Measurements from ENCODE around the gene P2RX2.

The P2RX2 gene

DNA sequence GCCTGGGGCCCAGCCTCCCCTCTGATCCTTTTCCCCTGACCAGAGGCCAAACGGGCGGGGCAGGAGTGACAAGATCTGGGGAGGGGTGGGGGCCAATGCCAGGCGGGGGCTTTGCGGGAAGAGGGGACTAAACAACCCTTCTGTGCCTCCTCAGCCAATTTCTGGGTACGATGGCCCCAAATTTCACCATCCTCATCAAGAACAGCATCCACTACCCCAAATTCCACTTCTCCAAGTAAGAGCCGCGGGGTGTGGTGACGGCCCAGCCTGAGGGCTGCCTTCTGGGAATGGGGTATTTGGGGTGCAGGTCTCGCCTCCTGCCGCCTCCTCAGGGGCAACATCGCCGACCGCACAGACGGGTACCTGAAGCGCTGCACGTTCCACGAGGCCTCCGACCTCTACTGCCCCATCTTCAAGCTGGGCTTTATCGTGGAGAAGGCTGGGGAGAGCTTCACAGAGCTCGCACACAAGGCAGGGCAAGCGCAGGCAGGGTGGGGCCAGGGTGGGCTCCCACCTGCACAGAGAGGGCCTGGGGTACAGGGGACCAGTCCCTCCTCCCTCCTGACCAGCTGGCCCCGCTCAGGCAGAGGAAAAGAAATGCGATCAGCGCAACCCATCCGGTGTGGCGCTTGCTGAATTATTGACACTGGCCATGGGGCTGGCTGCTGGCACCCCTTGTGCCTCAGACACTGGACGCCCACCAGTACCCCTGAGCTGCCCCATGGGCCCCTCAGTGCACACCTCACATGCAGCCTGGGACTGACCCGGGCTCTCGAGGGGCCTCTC is 1.7 kb downstream of the P2RX2 start:
- no peak for DNase-seq (ENCODE audit: low spot score)

DNA sequence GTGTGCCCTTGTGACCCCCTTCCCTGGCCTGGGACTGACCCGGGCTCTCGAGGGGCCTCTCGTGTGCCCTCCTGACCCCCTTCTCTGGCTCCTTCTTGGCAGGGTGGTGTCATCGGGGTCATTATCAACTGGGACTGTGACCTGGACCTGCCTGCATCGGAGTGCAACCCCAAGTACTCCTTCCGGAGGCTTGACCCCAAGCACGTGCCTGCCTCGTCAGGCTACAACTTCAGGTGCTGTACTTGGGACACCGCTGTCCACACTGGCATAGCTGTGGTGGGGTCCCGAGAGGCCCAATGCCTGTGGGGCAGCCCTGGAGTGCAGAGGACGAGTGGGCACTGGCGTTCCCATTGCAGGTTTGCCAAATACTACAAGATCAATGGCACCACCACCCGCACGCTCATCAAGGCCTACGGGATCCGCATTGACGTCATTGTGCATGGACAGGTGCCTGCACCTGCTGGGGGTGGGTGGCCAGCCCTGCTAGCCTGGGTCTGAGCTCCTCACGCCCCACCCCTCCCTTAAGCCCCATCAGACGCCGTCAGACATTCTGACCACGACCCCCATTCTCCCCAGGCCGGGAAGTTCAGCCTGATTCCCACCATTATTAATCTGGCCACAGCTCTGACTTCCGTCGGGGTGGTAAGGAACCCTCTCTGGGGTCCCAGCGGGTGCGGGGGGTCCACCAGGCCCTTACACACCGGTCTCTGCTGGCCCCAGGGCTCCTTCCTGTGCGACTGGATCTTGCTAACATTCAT is 2.5 kb downstream of the P2RX2 start:
- DNase-seq (ENCODE audit: low spot score), result no peak

GRCh38 chr12:132621657-132622435 is 3.3 kb downstream of the P2RX2 start:
- no peak for DNase-seq (ENCODE audit: low spot score)

DNA sequence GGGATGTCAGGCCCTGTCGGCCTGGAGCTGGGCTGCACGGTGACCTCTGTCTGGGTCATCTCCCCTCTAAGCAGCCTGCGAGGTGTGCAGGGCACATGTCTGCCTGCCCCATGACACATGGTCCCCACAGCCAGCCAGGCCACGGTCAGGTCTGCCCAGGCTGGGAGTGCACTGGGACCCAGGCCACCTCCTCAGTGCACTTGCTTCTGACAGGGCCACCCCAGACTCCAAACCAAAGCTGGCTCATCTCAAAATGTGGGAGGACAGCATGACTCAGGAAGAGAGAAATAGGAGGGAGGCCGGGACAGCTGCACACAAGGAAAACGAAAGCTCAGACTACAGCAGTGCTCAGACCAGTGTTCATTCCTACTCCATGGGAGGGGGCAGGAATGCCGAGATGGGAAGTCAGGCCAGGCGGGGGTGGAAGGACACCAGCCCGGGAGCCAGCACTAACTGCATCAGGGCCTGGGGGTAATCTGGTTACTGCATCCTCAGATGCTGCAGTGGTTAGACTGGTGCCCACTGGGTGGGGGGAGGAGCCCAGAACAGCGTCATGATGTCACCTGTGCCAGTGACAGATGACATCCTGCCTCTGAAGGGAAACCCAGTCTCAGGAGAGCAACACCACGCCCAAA is 4.0 kb downstream of the P2RX2 start:
- DNase-seq (ENCODE audit: low spot score), result peak; percentile 36

DNA sequence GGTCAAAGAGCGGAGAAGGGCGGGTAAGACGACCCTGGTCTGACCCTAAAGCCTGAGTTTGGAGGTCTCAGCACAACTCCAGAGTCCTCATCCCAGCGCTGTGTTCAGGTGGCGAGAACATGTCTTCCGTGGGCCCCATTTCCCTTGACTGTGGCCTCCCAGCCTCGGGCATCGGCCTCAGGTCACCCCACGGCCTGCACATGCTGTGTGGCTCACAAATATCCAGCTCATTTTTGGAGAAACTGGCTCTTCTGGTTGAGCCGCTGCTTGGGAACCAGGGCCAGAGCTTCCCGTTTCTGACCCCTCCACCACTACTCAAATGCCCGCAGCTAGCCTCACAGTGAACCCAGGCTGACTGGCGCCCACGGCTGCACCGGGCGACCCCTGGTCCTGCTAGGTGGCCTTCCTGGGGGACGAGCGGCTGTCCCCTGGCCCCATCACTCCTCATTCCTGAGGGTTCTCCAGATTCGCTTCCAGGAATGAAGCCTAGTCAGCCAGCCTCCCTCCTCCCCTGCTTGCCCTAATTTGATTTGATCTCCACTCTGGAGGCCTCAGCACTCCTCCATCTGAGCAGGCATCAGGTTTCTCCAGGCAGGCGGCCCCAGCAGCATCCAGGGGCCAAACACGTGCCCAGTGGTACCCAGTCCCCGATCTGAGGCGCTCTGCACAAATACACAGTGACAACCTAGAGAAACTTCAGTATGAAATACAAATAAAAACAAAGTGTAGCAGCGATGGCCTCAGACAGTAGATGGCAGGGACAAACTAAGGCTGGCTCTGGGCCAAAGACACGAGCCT is 4.7 kb downstream of the P2RX2 start:
- no peak for DNase-seq (ENCODE audit: low spot score)

- no peak for DNase-seq (ENCODE audit: low spot score)
Measured at GRCh38 chr12:132624186-132624855, 5.7 kb downstream of the P2RX2 start.

DNA sequence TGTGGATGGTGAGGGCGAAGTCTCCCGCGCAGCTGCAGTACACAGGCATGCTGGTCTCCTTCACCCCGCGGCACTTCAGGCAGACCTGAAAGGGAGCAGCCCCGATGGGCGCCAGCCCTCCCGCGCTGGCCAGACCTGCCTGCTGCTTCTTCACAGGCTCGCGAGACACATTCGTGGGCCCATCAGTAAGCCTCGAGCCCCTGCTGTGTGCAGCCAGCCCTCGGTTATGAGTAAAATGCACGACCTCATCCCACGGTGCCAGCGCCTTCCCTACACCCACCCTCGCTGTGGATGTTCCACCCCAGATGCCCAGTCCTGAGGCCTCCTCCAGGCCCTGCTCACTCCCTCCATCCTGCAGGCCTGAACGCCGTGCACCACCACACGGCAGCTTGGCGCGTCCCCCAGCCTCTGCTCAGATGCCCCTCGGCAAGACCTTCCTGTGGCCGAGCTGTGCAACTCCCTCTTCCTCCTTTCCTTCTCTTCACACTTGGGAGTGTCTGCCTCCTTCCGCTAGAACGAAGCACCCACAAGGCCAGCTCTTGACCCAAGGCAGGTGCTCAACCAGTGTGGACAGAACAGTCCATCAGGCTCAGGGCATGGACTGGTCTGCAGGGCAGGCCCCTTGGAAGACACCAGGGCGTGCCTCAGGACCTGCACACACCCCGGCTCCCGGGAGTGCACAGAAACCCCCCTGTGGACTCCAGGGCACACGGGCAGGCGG is 6.5 kb downstream of the P2RX2 start:
- no peak for DNase-seq (ENCODE audit: low spot score)

DNA sequence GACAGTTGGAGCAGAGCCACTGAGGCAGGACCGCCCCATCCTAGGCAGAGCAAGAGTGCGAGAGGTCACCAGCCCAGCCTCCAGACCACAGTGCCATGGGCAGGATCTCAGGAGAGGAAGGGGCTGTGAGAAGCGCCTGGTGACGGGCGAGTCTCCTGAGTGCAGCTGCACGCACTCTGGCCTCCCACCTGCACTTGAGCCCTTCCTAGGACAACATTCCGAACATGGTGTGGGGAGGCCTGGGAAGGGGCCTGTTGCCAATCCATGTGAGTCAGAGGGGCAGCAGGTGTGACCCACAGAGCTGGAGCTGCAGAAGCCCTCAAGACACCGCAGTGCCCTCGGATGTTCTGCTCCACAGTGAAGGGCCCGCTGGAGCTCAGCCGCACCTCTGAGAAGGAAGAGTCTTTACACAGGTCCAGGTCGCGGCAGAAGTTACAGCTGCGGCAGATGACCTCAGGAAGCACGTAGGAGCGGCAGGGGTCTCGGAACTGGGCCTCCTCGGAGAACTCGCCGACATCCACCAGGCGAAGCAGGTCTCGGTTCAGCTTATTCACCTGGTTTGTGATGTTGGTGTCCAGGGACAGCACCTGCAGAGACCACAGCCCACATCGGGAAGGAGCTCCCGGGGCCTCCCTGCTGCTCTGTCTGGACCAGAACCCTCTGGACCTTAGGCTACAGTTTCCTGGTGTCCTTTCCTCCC is 7.3 kb downstream of the P2RX2 start:
- DNase-seq (ENCODE audit: low spot score), result no peak

DNA sequence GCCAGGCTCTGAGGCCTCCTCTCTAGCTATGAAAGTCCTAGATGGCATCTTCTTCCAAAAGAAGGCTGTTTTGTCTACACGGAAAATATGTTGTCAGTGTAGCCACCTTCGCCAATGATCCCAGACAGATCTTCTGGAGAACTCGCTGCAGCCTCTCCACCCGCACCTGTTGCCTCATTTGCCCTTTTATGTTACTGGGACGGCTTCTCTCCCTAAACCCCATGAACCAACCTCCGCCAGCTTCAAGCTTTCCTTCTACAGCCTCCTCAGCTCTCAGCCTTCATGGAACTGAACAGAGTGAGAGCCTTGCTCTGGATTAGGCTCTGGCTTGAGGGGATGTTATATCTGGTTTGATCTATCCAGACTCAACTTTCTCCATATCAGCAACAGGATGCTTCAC is 10.8 kb downstream of the P2RX2 start:
- no peak for DNase-seq (ENCODE audit: low spot score)

DNA sequence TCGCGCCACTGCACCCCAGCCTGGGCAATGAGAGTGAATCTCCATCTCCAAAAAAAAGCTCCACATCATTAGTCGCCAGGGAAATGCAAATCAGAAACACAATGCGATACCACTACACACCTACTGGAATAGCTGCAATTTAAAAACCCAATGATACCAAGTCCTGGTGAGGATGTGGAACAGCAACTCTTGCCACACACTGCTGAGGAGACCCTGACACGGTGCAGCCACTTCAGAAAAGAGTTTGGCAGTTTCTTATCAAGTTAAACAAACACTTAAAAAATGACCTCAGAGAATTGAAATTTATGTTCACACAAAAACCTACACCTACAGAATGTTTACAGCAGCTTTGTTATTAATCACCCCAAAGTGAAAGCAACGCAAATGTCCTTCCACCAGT is 12.1 kb downstream of the P2RX2 start:
- no peak for DNase-seq (ENCODE audit: low spot score)

GRCh38 chr12:132631666-132632065 is 13.1 kb downstream of the P2RX2 start:
- no peak for DNase-seq (ENCODE audit: low spot score)

DNA sequence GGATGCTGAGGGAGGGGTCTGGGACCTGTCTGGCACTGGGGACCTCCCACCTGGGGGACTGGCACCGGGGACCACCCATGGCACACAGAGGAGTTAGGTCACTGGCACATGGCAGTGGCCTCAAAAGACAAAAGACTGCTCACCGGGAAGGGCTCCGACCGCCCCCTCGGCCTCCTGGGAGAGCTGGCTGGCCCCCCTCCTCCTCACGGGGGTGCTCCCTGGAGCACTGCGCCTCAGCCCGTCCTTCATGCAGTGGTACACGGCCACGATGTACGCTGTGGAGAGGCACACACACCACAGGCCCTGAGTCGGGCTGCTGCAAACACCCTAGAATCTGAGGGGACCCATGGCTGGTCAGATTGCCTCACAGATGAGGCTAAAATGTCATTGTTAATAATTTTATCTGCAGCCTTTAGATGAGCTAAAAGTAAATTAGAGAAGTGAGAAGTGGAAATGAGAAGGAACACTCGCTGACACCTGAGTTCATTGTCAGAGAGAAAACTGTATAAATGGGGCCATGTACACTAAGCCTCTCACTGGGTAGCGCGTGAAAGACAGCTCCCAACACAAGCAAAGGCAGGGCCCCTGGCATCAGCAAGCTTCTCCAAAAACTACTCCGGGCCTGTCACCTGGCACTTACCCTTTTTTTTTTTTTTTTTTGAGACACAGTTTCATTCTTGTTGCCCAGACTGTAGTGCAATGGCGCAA is 14.1 kb downstream of the P2RX2 start:
- no peak for DNase-seq (ENCODE audit: low spot score)

DNA sequence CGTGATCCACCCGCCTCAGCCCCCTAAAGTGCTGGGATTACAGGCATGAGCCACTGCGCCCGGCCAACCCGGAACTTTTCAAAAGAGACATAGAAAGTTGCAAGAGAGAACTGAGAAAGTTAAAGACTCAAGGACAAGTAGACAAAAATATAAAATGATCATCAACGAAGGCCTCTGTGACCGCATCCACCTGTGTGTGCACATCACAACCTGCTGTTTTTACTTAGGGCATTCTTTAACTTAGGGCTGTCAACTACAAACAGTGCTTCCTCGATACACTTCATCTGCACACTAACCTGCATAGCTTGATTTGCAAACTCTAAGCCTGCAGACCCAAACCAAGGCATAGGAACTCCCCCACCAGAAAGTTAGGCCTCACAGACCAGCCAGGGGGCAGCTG is 14.8 kb downstream of the P2RX2 start:
- DNase-seq (ENCODE audit: low spot score), result no peak

DNA sequence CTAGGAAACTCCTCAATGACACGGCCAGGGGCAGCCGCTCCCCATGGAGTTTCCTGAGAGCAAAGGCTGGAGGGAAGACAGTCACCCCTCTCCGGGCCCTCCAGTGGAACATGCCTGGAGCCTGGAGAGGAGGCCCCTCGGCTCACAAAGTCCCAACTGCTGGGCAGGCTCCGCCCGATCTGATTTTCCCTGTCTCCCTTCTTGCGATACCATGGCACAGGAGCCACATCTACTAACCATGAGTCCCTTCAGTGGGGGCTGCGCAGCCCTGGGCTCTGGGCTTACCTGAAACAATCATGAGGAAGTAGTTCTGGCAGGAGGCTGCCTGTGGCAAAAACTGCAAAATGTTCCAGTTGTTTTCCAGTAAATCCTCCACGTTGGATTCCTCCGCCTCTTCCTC is 15.3 kb downstream of the P2RX2 start:
- no peak for DNase-seq (ENCODE audit: low spot score)

- DNase-seq (ENCODE audit: low spot score), result no peak
Measured at GRCh38 chr12:132634411-132634990, 15.9 kb downstream of the P2RX2 start.

DNA sequence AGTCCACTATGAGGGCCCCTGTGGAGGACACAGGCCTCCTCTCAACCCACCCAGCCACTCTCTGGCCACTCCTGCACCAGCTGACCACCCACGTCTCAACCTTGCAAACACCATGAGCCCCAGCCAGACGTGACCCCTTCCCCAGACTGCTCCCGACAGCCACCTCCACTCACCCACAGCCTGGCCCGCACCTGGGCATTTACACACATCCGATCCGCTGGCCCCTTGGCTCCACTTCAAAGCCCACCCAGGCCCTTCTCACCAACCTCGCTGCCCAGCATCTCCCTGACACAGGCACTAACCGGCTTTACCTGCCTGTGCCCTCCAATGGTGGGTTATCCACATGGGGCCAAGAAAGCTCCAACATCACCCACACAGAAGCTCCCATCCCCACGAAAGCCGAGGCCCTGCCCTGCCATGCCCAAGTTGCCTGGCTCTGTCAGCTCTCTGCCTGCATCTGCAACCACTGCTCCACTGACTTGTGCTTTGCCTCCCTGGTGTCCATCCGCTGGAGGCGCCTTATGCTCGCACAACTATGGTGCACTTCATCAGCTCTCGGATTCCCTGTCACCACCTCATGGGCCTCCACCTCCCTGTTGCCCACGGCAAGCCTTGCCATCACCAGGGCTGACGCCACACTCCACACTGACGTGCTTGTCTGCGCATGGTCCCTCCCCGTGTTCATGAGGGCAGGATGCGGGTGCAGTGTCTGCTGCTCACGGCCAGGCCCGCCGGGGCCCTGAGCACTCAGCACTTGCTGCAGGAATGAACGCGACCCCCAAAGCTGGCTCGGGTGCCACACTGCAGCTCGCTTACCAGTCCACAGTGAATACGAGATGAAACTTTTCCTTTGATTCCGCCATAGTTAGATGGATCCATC is 16.7 kb downstream of the P2RX2 start:
- DNase-seq (ENCODE audit: low spot score), result no peak

- no peak for DNase-seq (ENCODE audit: low spot score)
Measured at GRCh38 chr12:132637811-132638210, 19.2 kb downstream of the P2RX2 start.
